Glutamatergic neuron (in vitro differentiated cells): Measurements from ENCODE around the gene CDH4. TPM values are rescaled to one million over a fixed set of nuclear protein-coding genes. Genes with fewer than 3 reads are reported as not detected.

Experiments used
- DNase-seq: peaks from one replicate; pipeline ENCODE4 v3.0.0; 2022
- H3K27ac Mint-ChIP-seq: one replicate; pipeline ENCODE4 v1.8.0; 2020; ENCODE audit warnings: mild to moderate bottlenecking, mixed read lengths, inconsistent platforms; ENCODE audit not compliant: unreplicated experiment
- H3K27me3 Mint-ChIP-seq: one replicate; pipeline ENCODE4 v1.8.0; 2020; ENCODE audit warnings: mild to moderate bottlenecking, moderate library complexity, mixed read lengths, inconsistent platforms; ENCODE audit not compliant: unreplicated experiment
- H3K36me3 Mint-ChIP-seq: one replicate; pipeline ENCODE4 v1.8.0; 2020; ENCODE audit warnings: mild to moderate bottlenecking, mixed read lengths, inconsistent platforms; ENCODE audit not compliant: unreplicated experiment
- H3K4me1 Mint-ChIP-seq: one replicate; pipeline ENCODE4 v1.8.0; 2020; ENCODE audit warnings: mild to moderate bottlenecking, low read depth, mixed read lengths, inconsistent platforms; ENCODE audit not compliant: unreplicated experiment
- H3K4me3 Mint-ChIP-seq: one replicate; pipeline ENCODE4 v1.8.0; 2020; ENCODE audit warnings: mild to moderate bottlenecking, mixed read lengths, inconsistent platforms; ENCODE audit not compliant: unreplicated experiment
- H3K9me3 Mint-ChIP-seq: one replicate; pipeline ENCODE4 v1.8.0; 2020; ENCODE audit warnings: mild to moderate bottlenecking, moderate library complexity, mixed read lengths, inconsistent platforms; ENCODE audit not compliant: unreplicated experiment
- CTCF ChIP-seq: fragments of 200-600 bp; sonication (generic); IDR thresholded peaks from one replicate; pipeline ENCODE4 v1.5.0; 2021; ENCODE audit not compliant: partially characterized antibody, unreplicated experiment
- total RNA-seq: library from RNA; stranded (reverse); fragmentation: NEBNext Ultra II Directional; extraction: Animal tissue kit (Norgen Biotek cat#: 25700); gene quantifications from one replicate; pipeline ENCODE4 v1.2.1, GENCODE V29; 2021; ENCODE audit not compliant: unreplicated experiment

CDH4 gene
- total RNA-seq, 1 donor from 2014 or later = 1.2 TPM

GRCh38 chr20:61605862-61606557 lies 353.9 kb downstream of the CDH4 start:
- Mint-ChIP-seq H3K27ac (no peak overlapping the region), H3K27me3 (no peaks in the 10 kb centered on the region), H3K9me3 (peaks cover 2% of the 10 kb centered on the region), H3K4me3 (no peak overlapping the region), H3K36me3 (peaks cover 8% of the 10 kb centered on the region), H3K4me1 (no peaks in the 10 kb centered on the region)
- DNase-seq = no peak
- no peak for TF ChIP-seq CTCF

GRCh38 chr20:61608275-61609085 lies 356.4 kb downstream of the CDH4 start:
- Mint-ChIP-seq H3K4me3 (no peak overlapping the region), H3K4me1 (no peaks in the 10 kb centered on the region), H3K9me3 (peaks cover 5% of the 10 kb centered on the region), H3K27me3 (no peaks in the 10 kb centered on the region), H3K27ac (no peak overlapping the region), H3K36me3 (peaks cover 13% of the 10 kb centered on the region)
- DNase-seq = no peak
- TF ChIP-seq CTCF = no peak

DNA sequence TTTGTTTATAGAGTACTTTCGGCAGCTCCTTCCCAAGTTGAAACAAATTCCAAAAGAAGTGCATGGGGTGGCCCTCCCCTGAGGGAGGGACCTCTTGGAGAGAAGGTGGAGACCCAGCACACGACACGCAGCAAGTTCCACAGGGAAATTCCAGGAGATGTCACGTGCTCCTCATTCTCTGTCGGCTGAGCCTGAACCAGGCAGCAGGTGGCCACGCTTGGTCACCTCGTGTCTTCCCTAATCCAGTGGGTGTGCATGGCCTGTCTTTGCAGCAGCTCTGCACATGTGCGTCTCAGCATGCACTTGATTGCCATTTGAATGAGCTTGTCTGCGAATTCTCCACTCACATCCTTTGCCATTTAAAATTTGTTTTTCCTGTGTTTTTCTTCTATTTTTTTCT lies 357.4 kb downstream of the CDH4 start:
- H3K4me1 Mint-ChIP-seq = no peaks in the 10 kb centered on the region
- H3K27ac Mint-ChIP-seq = no peak overlapping the region
- H3K4me3 Mint-ChIP-seq = no peak overlapping the region
- H3K27me3 Mint-ChIP-seq = peaks cover 2% of the 10 kb centered on the region
- TF ChIP-seq CTCF = no peak
- H3K36me3 Mint-ChIP-seq = peaks cover 8% of the 10 kb centered on the region
- peaks cover 5% of the 10 kb centered on the region for H3K9me3 Mint-ChIP-seq
- DNase-seq = no peak

DNA sequence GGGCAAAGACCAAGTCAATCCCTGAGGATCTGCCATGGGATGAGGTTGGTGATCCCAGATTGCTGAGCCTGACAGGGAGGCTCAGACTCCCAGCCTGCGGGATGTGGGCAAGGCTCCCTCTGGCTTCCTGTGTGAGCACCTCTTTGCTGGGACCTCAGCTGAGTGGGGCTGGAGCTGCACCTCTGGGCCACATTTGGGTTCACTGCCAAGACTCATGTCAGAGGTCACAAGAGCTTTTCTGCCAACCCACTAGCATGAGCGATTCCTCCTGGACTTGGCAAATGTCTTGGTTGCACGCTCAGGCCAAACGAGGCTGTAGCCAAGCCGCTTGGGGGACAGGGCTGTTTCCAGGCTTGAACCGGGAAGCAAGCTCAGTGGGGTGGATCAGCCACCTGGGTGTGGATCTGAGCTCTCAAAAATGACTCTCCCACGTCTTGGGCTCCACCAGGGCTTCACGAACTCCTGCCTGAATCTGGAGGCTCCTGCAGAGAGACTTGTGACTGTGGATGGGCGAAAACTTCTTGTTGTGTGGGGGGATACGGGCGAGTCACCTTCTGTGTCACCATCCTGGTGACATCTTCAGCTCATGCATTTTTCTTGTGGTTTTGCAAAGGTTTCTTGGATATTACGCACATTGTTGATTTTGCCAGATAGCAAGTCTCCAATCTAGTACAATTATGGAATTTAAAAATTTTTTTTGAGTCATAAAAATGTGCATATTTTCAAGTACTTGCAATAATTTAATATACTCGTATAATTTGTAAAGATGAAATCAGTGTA lies 359.5 kb downstream of the CDH4 start:
- H3K4me1 Mint-ChIP-seq = no peaks in the 10 kb centered on the region
- no peak for DNase-seq
- no peak for TF ChIP-seq CTCF

More for the DNA sequence above, 359.5 kb downstream of the CDH4 start:
- Mint-ChIP-seq H3K9me3 (peaks cover 5% of the 10 kb centered on the region), H3K36me3 (peaks cover 5% of the 10 kb centered on the region), H3K27ac (no peak overlapping the region), H3K4me3 (no peak overlapping the region), H3K27me3 (peaks cover 2% of the 10 kb centered on the region)
